Stimulated activated CD4-positive, alpha-beta T cell treated with anti-CD3 and anti-CD28 coated beads, Interleukin-12 subunit alpha, Interleukin-12 subunit beta, amount 100 ng/mL, for 48 hours (primary cell): ENCODE measurements around the gene MYLK3.
"Not testable (repeated sequence)": the region's sequence is repeated elsewhere in the genome, so short reads cannot be mapped to it uniquely, and the experiment has no call there.

ENCODE experiments used
- DNase-seq, 3 donors: peaks; one replicate each; pipeline ENCODE4 v3.0.0-alpha.2; 2020; ENCODE audit warnings: low read depth in 2 of 3, low spot score in 1 of 3

Gene MYLK3

DNA sequence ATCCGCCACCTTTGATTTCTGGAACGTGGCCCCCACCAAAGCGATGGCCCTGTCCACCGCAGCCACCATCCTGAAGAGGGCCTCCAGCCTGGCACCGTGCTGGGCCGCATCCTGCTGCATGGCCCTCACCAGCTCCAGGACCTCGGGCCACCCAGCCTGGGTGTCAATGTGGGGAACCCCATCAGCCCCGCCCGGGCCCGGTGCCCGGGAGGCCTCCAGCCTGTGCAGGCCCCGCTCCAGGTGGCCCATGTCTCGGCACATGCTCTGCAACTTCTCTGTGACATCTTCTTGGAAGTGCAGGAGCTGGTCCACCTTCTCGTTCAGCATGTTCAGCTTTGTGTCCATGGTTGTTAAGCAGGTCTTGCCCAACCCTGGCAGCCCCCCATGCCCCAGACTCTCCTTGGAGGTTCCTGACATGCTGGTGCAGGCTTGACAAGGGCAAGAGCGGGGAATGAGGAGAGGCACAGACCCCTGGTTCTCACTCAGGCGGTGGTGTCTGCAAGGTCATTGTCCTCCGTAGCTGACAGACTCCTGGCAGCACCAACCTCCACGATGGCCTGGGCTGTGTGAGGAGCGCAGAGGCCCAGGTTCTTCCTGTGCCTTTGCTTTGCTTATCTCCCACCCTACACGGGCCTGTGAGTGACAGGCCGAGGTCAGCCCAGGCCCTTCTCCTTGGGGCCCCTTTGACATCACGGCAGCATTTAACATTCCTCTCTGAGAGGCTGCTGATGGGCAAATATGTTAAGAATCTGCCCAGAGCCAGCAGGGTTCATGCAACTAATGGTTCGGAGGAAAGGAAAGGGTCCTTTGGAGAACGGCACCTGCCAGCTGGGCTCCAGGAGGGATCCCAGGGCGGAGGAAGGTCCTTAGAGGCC is at the start of gene MYLK3:
MYLK3 (minus strand) TSS at position 568 of the 875 bp plus-strand sequence; CDS start at position 417, 151 bp downstream.
- no peak for DNase-seq

DNA sequence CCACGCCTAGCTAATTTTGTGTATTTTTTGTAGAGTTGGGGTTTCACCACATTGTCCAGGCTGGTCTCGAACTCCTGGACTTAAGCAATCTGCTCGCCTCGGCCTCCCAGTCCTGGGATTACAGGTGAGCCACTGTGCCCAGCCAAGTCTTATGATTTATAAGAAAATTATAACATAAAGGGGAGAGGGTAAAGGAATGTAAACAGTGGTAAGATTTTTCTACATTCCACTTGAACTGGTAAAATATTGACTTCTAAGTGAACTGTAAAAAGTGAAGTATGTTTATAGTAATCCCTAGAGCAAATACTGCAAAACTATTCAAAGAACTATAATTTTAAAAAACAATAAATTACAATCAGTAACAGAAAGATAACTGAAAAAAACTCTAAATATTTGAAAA is 49.4 kb upstream of the MYLK3 start:
- DNase-seq = no peak

DNA sequence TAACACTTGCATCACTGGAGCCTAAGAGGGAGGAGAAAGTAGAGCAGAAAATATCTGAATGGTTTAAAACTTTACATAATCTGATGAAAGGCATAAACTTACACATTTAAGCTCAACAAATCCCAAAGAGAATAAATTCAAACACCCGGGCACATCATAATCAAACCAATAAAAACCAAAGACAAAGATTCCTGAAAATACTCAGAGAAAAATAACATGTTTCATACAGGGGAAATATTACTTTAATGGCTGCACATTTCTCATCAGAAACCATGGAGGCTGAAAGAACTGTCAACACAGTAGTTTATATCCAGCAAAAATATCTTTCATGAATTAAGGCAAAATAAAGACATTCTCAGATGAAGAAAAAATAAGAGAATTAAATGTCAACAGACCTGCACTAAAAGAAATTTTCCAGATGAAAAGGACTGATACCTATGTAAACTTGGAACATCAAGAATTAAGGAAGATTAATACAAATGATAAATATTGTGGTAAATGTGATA is 48.7 kb upstream of the MYLK3 start:
- DNase-seq = no peak

DNA sequence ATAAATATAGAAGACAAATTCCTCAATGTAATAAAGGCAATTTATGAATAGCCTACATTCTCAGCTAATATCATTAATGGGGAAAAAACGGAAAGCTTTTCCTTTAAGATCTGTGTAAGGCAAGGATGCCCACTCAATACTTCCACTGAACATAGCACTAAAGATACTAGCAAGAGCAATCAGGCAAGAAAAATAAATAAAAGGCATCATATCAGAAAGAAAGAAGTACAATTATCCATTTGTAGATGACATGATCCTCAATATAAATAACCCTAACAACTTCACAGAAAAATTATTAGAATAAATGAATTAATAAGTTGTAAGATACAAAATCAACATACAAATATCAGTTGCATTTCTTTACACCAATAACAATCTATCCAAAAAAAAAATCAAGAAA is 45.7 kb upstream of the MYLK3 start:
- no peak for DNase-seq

- DNase-seq = no peak
Measured at GRCh38 chr16:46790599-46791270, 42.6 kb upstream of the MYLK3 start.

- peak; percentile 65 to 74 (median 72) for DNase-seq
Measured at GRCh38 chr16:46789499-46790414, 41.6 kb upstream of the MYLK3 start.

DNA sequence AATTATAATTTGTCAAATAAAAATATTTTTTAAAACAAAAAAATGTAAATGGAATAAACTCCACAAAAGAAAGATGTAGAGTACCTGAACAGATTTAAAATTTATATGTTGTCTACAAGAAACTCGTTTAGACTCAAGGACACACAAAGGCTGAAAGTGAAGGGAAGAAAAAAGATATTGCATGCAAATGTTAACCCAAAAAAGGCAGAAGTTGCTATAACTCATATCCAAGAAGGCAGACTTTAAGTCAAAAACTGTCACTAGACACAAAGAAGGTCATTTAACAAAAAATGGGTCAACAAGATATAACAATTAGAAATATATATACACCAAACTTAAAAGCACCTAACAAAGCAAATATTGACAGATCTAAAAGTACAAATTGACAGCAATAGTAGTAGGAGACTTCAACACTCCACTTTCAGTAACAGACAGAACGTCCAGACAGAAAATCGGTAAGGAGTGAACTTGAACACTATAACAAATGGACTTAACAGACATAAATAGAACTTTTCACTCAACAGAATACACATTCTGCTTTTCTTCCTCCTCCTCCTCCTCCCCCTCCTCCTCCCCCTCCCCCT is 40.8 kb upstream of the MYLK3 start:
- DNase-seq = no peak

DNA sequence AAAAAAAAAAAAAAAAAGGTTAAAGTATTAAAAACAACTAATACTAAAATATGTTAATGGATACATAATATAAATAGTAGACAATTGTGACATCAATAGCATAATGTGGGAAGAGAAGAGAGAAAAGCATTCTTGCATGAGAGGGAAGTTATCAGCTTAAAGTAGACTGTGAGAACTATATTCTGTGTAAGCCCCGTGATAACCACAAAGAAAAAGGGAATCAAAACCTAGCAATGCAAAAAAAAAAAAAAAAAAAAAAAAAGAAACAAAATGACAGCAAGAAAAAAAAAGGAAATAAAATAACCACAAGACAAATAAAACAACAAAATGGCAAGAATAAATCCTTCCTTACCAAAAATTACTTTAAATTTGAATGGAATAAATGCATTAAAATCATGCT is 39.8 kb upstream of the MYLK3 start:
- DNase-seq = no peak

DNA sequence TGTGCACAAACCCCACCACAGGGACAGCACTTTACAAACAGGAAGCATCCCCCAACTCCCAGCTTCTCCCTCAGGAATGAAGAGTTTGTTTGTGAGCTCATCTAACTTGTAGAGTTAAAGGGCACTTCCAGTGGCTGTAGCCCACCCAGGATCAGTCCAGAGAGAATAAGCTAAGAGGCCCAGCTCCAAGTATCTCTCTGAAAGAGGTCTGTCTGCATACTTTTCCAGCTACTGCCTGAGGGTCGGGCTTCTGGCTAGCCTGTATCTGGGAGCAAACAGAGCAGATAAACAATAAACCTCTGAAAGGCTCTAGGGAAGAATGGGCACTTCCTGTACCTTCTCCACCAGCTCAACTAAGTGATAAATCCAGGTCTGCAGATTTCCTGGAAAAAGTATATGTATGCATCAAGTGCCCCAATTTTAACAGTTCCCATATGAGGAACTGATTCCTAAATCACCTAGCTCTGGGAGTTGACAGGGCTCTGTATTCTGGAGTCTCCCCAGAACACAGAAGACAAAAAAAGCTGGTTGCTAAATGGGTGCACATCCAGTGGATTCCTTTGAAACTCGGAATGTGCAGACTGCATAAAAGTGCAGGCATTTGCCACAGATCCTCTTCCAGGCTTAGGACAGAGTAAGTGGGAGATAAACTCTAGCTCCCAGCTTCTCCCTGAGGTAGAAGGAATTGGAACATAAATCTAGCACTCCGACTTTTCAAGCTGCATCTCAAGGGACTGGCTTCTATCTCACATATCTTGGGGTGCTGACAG is 37.1 kb upstream of the MYLK3 start:
- no peak for DNase-seq

DNA sequence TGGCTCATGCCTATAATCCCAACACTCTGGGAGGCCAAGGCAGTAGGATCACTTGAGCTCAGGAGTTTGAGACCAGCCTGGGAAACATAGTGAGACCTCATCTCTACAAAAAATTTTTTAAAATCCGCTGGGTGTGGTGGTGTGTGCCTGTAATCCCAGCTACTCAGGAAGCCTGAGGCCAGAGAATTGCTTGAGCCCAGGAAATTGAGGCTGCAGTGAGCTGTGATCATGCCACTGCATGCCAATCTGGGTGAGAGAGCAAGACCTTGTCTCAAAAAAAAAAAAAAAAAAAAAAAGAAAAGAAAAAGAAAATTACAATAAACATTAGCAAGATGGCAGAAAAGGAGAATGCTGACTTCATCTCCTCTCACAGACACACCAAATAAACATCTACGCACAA is 36.4 kb upstream of the MYLK3 start:
- not testable (repeated sequence) for DNase-seq

DNA sequence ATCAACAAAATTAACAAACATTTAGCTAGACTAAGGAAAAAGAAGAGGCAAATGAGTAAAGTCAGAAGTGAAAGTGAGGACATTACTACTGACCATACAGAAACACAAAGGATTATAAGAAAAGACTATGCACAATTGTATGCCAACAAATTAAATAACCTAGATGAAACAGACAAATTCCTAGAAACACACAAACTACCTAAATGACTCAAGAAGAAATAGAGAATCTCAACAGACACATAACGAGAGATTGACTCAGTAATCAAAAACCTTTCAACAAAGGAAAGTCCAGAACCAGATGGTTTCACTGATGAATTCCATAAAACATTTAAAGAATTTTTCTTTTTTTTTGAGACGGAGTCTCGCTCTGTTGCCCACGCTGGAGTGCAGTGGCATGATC is 35.7 kb upstream of the MYLK3 start:
- DNase-seq = no peak

DNA sequence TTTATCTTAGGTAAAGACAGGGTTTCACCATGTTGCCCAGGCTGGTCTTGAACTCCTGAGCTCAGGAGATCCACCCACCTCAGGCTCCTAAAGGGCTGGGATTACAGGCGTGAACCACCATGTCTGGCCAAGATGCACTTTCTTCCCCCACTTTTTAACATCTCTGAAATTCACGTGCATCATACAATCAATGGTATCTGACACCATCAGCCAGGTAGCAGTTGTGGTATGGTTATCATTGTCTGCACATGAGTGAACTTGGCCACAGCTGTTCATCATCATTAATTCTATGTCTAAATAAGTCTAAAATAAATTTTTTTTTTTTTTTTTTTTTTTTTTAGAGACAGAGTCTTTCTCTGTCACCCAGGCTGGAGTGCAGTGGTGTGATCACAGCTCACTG is 34.2 kb upstream of the MYLK3 start:
- no peak for DNase-seq

DNA sequence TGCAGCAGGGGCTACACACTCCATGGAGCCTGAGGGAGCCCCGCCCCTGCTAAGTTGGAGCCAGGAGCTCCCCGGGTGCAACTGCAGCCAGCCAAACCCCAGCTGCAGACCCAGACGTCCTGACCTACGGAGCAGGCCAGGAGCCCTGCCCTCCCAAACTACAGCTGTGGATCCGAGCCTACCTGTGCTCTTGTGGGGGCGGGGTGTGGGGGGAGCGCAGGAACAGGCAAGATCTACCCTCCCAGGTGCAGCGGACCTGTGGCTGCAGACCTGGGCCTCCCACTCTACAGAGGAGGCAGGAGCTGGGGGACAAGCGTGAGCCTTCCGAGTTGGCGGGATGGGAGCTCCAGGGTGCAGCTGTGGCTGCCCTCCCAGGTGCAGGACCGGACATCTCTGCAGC is 29.7 kb upstream of the MYLK3 start:
- no peak for DNase-seq

DNA sequence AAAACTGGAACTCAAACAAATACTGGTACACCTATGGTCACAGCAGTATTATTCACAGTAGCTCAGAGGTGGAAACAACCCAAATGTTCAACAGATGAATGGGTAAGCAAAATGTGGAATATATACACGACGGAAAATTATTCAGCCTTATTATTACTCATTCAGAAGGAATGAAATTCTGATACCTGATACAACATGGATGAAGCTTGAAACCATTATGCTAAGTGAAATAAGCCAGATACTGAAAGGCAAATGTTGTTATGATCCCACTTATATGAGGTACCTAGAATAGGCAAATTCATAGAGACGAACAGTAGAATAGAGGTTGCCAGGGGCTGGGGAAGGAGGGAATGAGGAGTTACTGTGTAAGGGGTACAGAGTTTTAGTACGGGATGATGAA is 27.1 kb upstream of the MYLK3 start:
- no peak for DNase-seq

GRCh38 chr16:46774743-46775177 is 26.6 kb upstream of the MYLK3 start:
- no peak for DNase-seq

GRCh38 chr16:46772463-46772862 is 24.3 kb upstream of the MYLK3 start:
- no peak for DNase-seq

DNA sequence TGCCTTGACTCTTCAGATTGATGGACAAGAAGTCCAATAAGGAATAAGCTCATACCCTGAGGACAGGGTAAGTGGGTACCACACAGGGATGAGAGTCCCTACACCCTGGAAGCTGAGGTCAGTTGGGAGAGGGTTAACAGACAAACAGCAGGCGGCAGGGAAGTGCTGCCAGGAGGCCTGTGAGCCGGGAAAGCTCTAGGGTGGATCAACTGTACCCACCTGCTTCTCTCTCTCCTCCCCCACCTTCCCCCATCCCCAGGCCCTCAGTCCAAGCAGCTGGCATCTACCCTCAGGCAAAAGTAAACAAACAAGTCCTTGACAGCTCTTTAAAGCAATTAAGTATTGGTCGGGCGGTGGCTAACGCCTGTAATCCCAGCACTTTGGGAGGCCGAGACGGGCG is 20.7 kb upstream of the MYLK3 start:
- DNase-seq = no peak

DNA sequence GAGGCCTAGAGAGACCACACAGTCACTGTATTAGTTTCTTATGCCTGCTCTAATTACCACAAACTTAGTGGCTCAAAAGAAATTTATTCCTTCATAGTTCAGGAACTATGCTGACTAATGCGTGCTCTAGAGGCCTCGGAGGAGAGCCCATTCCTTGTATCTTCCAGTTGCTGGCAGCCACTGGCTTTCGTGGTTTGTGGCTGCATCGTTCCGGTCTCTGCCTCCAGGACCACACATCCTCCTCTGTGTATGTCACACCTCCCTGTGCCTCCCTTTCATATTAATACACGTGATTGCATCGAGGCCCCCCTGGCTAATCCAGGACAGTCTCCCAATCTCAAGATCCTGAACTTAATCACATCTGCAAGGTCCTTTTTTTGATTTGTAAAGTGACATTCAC is 16.9 kb upstream of the MYLK3 start:
- DNase-seq = no peak

- no peak for DNase-seq
Measured at GRCh38 chr16:46763147-46763546, 15.0 kb upstream of the MYLK3 start.

DNA sequence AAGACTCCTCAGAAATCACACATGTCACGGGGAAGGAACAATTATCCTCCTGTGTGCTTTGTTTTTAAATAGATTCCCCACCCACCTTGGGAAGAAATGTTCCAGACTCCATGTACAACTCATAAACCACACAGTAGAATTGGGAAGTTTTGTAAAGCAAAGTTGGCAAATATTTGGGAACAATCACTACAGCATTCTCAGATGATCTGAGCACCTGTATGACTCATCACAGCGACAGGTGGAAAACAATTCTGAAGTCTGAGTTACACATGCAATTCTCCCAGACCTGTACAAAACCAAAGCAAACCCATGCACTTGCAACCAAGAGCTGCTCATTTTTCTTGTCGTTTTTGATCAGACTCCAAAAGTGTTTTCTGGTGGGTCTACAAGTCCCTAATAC is 14.4 kb upstream of the MYLK3 start:
- no peak for DNase-seq
